ENCODE data around the gene VDAC1.

DNA sequence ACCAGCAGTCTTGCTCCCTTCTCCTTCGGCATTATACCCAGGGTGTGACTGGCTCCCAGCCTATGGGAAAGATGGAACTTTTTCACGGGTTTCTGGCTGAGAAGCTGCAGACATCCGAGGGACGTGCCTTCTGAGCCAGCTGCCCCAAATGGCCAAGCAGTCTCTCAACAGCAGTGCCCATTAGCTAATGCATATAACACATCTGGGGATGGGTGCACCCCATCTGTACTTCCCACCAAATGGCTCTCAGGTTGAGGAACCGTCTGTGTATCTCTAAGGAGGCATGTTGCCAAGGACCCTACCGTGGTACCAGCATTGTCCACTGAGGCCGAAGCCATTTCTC is 61.3 kb downstream of the VDAC1 start:
- TF ChIP-seq, protein P1, sequence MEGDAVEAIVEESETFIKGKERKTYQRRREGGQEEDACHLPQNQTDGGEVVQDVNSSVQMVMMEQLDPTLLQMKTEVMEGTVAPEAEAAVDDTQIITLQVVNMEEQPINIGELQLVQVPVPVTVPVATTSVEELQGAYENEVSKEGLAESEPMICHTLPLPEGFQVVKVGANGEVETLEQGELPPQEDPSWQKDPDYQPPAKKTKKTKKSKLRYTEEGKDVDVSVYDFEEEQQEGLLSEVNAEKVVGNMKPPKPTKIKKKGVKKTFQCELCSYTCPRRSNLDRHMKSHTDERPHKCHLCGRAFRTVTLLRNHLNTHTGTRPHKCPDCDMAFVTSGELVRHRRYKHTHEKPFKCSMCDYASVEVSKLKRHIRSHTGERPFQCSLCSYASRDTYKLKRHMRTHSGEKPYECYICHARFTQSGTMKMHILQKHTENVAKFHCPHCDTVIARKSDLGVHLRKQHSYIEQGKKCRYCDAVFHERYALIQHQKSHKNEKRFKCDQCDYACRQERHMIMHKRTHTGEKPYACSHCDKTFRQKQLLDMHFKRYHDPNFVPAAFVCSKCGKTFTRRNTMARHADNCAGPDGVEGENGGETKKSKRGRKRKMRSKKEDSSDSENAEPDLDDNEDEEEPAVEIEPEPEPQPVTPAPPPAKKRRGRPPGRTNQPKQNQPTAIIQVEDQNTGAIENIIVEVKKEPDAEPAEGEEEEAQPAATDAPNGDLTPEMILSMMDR (IDR thresholded peaks at IDR 0.05): no peak
- TF ChIP-seq POLR2A (IDR thresholded peaks at IDR 0.05): no peak

Data from body of pancreas (tissue), 4 donors.